ENCODE results near the gene RAB10.
"Not testable (repeated sequence)": the region's sequence is repeated elsewhere in the genome, so short reads cannot be mapped to it uniquely, and the experiment has no call there.

The RAB10 gene

DNA sequence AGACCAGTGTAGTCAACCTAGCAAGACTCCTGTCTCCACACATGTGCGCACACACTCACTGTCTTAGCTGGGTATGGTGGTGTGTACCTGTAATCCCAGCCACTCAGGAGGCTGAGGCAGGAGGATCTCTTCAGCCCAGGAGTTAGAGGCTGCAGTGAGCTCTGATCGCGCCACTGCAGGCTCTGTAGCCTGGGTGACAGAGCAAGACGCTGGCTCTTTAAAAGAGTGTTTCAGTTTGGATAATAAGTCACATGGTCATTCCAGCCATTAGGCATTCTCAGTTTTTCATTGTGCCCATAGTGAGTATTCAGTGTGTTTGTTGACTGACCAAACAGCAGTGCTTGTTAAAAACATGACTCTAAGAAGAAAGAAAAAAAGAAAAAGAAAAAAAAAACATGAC is 31.0 kb downstream of the RAB10 start:
- no peak for DNase-seq

GRCh38 chr2:26067186-26067974 is 33.5 kb downstream of the RAB10 start:
- no peak for DNase-seq

- peak; percentile 4 for DNase-seq
Measured at GRCh38 chr2:26067980-26068507, 34.2 kb downstream of the RAB10 start.

DNA sequence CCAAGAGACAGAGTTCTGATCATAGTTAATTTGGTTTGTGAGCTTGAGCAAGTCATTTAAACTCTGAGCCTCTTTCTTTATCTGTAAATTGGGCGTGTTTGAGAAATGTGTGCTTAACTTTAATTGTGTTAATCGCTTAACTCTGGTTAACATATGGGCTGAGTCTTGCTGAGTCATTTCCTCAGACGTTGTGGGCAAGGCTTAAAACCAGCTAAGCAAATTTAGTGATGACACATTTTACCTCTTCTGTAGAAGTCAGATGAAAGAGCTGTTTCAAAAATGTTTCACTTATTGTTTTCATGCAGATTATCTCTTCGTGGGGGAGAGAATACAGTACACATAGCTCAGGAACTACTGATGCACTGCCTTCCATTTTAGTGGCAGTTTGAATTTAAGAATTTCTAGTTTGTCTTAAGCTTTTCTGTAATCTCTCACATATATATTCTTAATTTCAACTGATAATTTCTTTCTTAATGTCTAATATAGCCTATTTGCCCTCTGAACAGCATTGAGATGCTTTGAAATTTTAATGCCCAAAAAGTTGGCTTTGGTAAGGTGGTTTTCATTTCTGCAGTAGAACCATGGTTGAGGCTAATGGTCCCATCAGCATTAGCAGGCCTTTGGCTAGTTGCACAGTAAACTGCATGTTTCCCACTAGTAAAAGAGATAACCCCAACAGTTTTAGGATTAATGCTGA is 34.9 kb downstream of the RAB10 start:
- peak; percentile 89 for DNase-seq

DNA sequence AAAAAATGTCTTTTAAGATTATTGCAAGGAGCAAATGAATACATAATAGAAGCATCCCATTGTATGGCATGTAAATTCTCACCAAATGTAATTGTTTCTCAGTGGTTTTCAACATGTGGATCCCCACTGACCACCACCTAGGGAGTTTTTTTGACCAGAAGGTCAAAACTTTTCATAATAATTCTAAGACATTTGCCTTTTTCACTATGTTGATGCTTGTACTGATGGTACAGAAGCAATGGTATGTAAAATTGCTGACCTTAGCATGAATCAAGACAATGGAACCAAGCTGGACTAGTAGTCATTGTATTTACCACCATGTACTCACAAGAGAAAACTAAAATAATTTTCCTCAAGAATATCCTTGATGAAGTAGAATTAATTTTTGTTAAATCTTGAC is 36.8 kb downstream of the RAB10 start:
- no peak for DNase-seq

DNA sequence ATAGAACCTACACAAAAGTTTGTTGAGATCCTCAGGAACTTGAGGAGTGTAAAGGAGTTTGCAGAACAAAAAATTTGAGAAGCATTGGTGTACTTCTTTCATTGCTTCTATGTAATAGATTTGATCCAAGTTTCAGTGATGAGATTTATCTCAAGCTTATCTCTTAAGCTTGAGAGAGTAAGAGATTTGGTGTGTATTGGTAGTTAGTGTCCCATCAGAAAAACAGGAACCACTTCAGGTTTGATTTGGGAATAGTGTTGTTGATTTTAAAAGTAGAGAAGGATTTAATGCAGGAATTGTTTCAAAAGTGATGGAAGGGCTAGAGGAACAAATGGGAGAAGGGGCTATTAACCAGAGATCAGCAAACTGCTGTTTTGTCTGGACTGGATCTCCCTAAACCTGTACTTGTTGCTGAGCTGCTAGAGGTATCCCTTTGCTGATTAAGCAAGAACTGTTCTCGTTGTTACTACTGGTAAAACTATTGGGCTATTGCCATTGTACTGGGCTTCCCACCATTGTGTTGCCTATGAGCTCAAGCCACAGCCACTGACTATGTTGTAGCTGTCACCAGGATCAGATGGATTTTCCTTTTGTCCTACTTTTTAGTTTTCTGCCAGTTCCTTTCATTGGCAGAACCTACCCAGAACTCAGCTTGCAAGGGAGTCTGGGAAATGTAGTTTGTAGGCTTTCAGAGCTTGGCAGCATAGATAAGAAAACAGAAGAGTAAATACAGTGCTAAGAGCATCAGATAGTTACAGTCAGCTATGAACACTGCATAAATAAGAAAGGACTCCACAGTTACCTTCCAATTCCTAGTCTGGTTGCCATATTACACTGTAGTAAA is 39.3 kb downstream of the RAB10 start:
- no peak for DNase-seq

DNA sequence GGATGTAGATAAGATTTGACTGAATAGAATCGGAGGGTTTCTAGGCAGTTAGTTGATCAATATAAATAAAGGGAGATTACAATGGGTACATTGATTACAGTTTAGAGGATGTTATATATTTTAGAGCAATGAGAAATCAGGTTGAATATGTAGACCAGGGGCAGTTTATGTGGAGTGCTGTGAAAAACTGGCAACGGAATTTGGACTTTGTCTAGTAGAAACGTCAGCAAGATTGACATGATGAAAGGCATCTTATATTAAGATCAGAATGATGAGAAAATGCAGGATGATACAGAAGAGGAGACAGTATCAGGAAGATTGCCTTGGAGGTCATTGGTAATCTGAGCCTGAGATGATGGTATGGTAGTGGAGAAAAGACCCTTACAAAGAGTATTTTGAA is 39.9 kb downstream of the RAB10 start:
- no peak for DNase-seq

DNA sequence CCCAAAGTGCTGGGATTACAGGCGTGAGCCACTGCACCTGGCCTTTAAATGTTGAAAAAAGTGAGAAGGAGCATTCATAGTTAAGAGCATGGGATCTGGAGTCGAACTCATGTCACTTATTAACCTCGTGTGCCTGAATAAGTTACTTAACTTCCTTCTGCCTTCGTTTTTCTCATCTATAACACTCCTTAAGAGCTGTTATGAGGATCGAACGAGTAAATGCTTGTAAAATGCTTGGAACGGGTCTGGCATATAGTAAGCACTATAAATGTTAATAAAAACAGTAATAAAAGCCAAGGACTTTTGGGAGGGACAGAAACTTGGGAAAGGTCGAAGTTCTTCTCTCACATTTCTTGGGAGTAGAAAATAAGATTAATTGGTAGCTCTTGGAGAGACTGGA is 40.8 kb downstream of the RAB10 start:
- no peak for DNase-seq

- no peak for DNase-seq
Measured at GRCh38 chr2:26075173-26075572, 41.3 kb downstream of the RAB10 start.

DNA sequence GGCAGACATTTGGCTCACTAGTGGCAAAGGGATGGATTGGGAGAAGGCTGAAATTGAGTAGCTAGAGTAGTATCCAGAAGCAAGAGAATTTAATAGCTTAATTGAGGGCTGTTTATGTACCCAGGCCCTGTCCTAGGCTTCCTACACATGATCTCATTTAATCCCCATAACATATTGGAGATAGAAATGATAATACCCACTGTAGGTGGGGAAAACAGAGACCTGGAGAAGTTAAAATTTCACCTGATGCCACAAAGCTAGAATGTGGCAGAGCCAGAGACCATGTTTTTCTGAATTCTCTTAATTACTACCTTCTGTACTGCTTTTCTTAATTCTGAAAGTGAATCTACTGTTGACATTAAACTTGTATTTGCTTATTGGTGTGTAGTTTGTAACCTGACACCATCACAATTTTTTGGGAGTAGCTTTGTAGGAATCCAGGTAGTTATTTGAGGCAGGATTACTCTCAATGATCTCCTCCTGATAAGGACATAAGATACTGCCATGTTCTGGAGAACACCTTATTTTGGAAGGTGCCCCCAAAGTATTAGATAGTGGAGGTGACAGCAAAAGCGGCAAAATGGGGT is 42.2 kb downstream of the RAB10 start:
- no peak for DNase-seq

- no peak for DNase-seq
Measured at GRCh38 chr2:26077291-26077690, 43.4 kb downstream of the RAB10 start.

- no peak for DNase-seq
Measured at GRCh38 chr2:26078939-26079338, 45.1 kb downstream of the RAB10 start.

DNA sequence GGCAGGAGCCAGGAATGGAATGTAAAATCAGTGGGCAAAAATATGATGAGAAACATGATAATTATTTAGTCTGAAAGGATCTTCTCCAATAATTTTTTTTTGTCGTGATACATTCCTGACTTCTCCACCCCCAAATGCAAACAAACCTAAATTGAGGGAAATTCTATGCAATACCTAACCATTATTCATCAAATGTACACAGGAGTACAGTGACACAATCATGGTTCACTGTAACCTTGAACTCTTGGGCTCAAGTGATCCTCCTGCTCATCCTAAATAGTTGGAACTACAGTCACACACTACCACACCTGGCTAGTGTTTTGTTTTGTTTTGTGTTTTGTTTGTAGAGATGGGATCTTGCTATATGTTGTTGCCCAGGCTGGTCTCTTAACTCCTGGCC is 46.5 kb downstream of the RAB10 start:
- no peak for DNase-seq

DNA sequence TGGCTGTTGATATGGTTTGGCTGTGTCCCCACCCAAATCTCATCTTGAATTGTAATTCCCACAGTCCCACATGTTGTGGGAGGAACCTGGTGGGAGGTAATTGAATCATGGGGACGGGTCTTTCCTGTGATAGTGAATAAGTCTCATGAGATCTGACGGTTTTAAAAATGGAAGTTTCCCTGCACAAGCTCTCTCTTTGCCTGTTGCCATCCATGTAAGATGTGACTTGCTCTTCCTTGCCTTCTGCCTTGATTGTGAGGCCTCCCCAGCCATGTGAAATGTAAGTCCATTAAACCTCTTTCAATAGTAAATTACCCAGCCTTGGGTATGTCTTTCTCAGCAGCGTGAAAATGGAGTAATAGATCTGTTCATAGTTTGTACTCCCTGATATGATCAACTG is 47.0 kb downstream of the RAB10 start:
- not testable (repeated sequence) for DNase-seq

DNA sequence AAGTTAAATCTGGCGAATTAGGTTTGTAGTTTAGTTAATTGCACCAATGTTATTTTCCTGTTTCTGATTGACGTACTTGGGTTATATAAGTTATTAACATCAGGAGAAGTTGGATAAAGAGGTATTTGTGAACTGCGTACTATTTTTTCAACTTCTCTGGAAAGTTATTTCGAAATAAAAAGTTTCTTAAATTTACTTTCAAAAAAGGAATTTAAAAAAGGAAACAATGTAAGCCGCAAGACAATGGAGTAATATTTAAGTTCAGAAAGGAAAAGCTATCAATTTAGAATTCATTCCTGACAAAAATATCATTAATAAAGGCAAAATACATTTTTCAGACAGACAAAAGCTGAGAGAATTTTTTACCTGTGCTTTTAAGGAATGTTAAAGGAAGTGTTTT is 47.7 kb downstream of the RAB10 start:
- DNase-seq, result no peak

GRCh38 chr2:26086155-26086637 is 52.3 kb downstream of the RAB10 start:
- peak; percentile 45 for DNase-seq

GRCh38 chr2:26086779-26087178 is 52.9 kb downstream of the RAB10 start:
- no peak for DNase-seq

- peak; percentile 26 for DNase-seq
Measured at GRCh38 chr2:26088038-26088643, 54.3 kb downstream of the RAB10 start.

DNA sequence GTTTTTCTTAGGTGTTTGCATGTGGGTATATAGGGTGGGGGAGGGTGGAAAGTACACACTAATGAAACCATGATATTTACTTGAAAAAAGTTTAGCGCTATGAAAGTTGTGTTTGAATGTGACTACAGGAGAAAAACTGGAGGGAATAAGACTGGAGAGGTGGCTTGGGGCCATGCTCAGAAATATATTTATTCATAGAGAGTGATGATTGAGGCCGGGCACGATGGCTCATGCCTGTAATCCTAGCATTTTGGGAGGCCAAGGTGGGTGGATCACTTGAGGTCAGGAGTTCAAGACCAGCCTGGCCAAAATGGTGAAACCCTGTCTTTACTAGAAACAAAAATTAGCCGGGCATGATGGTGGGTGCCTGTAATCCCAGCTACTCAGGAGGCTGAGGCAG is 55.0 kb downstream of the RAB10 start:
- DNase-seq, result not testable (repeated sequence)

DNA sequence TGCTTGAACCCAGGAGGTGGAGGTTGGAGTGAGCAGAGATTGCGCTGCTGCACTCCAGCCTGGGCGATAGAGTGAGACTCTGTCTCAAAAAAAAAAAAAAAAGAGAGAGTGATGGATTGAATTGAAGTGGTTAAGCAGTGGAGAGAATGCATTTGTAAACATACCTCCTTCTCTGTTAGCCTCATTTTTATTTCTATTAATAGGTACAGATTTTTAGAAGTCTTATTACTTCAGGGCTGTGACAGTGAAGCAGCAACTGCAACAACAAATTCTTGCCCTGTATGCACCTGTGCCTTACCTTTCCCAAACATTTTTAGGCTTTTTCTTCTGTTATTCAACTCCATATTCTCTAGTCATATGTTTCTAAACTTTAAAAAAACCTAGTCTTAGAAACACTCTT is 55.5 kb downstream of the RAB10 start:
- DNase-seq, result no peak

DNA sequence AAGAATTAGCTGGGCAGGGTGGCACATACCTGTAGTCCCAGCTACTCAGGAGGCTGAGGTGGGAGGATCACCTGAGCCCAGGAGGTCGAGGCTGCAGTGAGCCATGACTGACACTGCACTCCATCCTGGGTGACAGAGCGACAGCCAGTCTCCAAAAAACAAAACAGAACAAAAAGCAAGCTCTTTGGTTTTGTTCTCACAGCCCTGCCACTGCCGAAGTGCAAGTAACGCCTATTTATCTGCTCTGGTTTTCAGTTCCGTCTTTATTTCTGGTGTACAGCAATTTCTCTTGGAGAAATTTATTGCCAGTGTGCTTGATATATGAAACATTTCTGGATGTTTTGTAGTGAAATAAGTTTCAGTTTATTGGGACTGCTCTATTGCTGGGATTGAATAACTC is 61.9 kb downstream of the RAB10 start:
- peak; percentile 62 for DNase-seq

DNA sequence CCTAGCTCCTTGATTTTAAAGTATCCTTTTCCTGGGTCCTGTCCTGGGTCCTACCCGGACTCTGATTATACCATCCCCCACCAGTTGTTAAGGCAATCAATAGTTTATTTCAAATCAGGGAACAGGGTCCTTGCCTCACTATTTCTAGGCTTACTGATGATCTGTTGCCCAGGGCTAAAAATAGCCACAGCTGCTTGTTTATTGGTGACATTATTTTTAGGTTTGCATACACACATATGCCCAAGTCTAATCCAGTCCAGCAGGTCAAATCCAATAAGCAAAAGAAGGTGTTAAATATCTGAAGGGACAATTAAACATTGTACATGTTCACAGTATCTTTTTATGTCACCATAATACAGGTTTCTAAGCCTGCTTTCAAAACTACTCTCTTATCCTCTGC is 66.0 kb downstream of the RAB10 start:
- no peak for DNase-seq
